GM12878 (cell line): ENCODE results near the gene NAP1L2. TPM values are rescaled to one million over a fixed set of nuclear protein-coding genes. Genes with fewer than 3 reads are reported as not detected.

Source experiments
- ATAC-seq: fragments of 200-7000 bp; cut with Tn5 transposase; 3 replicates; pipeline ENCODE4 v1.9.1; 2020; ENCODE audit warnings: mild to moderate bottlenecking, moderate library complexity
- BruUV-seq: library from RNA; stranded (reverse); fragments of 400-500 nt; replicated peaks from 2 replicates; lab custom pipeline; 2021; lab: Mats Ljungman, UMichigan
- CTCF ChIA-PET: fragments of 300-600 bp; sonication (Branson Sonifier 250); formaldehyde crosslinking; extraction: SDS; loops from one replicate; lab custom pipeline; 2021; ENCODE audit warnings: inconsistent platforms; lab: Yijun Ruan, JAX
- POLR2A ChIA-PET: fragments of 350-600 bp; formaldehyde crosslinking; extraction: SDS; loops from one replicate; lab custom pipeline; 2021; ENCODE audit warnings: inconsistent platforms; lab: Charles Lee
- RAD21 ChIA-PET: fragments of 300-600 bp; sonication (Branson Sonifier 250); formaldehyde crosslinking; loops from one replicate; lab custom pipeline; 2023; ENCODE audit warnings: antibody characterized with exemption; ENCODE audit not compliant: unreplicated experiment; lab: Charles Lee
- SMC1A ChIA-PET: fragments of 300-600 bp; sonication (Branson Sonifier 250); formaldehyde crosslinking; loops from one replicate; lab custom pipeline; 2023; ENCODE audit not compliant: unreplicated experiment, uncharacterized antibody; lab: Charles Lee
- DNase-seq: peaks from one replicate; pipeline ENCODE4 v3.0.0-alpha.2; 2011; ENCODE audit warnings: low read depth, low spot score
- FAIRE-seq: peaks from 3 replicates; lab custom pipeline; 2011; peaks lifted over from hg19 to GRCh38; lab: Jason Lieb, UNC
- H2AFZ ChIP-seq: 2 replicates; pipeline ENCODE4 v1.6.0; 2011; ENCODE audit warnings: low read depth, low read length, control low read depth; ENCODE audit not compliant: control insufficient read depth
- H3K27ac ChIP-seq: 2 replicates; pipeline ENCODE4 v1.5.1; 2011; ENCODE audit warnings: control low read depth; ENCODE audit not compliant: control insufficient read depth, insufficient read depth
- H3K27me3 ChIP-seq, 2 experiments: replicated peaks in 1 of 2; 2 replicates each; pipeline versions ENCODE4 v1.6.0 to v1.6.1; 2011; ENCODE audit warnings: low read length in 1 of 2; ENCODE audit not compliant: control insufficient read depth in 2 of 2, insufficient read depth in 2 of 2
- H3K36me3 ChIP-seq, 2 experiments: 2 replicates each; pipeline ENCODE4 v1.5.1; 2011; ENCODE audit warnings: low read length in 1 of 2; ENCODE audit not compliant: control insufficient read depth in 2 of 2, insufficient read depth in 2 of 2
- H3K4me1 ChIP-seq: 2 replicates; pipeline ENCODE4 v1.6.1; 2011; ENCODE audit warnings: mild to moderate bottlenecking, low read length, moderate library complexity, mixed read lengths; ENCODE audit not compliant: control insufficient read depth, insufficient read depth
- H3K4me2 ChIP-seq: 2 replicates; pipeline ENCODE4 v1.6.0; 2011; ENCODE audit warnings: control low read depth; ENCODE audit not compliant: control insufficient read depth, insufficient read depth
- H3K4me3 ChIP-seq: fragments of 200-600 bp; sonication (generic); 2 replicates; pipeline ENCODE4 v1.5.1; 2016
- H3K79me2 ChIP-seq: 2 replicates; pipeline ENCODE4 v1.6.0; 2011; ENCODE audit warnings: low read length; ENCODE audit not compliant: control insufficient read depth, insufficient read depth
- H3K9ac ChIP-seq: 2 replicates; pipeline ENCODE4 v1.8.0; 2011; ENCODE audit warnings: low read length, control low read depth, mixed read lengths; ENCODE audit not compliant: control insufficient read depth, insufficient read depth
- H3K9me3 ChIP-seq: replicated peaks from 3 replicates; pipeline ENCODE4 v1.5.1; 2011; ENCODE audit warnings: mild to moderate bottlenecking, low read length; ENCODE audit not compliant: control insufficient read depth, insufficient read depth
- H4K20me1 ChIP-seq: 2 replicates; pipeline ENCODE4 v1.6.0; 2011; ENCODE audit not compliant: control insufficient read depth, insufficient read depth
- ATF3 ChIP-seq: IDR thresholded peaks from 2 replicates; pipeline ENCODE4 v1.6.1; 2011; ENCODE audit warnings: low read depth, mild to moderate bottlenecking, low read length, moderate library complexity, borderline replicate concordance; ENCODE audit errors: extremely low read depth
- CHD1 ChIP-seq: IDR thresholded peaks from 2 replicates; pipeline ENCODE4 v1.6.1; 2012; ENCODE audit warnings: low read depth, low read length, improper control_type of control experiment
- FOS ChIP-seq: IDR thresholded peaks from 3 replicates; pipeline ENCODE4 v1.6.1; 2011; ENCODE audit warnings: borderline replicate concordance; ENCODE audit not compliant: insufficient read length; ENCODE audit errors: extremely low read depth
- IRF4 ChIP-seq: IDR thresholded peaks from 2 replicates; pipeline ENCODE4 v1.6.1; 2011; ENCODE audit warnings: low read depth, low read length
- LARP7 ChIP-seq: fragments of 450-650 bp; IDR thresholded peaks from 2 replicates; pipeline ENCODE4 v1.6.1; 2017; ENCODE audit warnings: mild to moderate bottlenecking
- MEF2B ChIP-seq: fragments of 450-650 bp; IDR thresholded peaks from 2 replicates; pipeline ENCODE4 v1.6.1; 2018; ENCODE audit warnings: mild to moderate bottlenecking, moderate library complexity; ENCODE audit not compliant: partially characterized antibody, poor library complexity, severe bottlenecking
- NFYA ChIP-seq: IDR thresholded peaks from 2 replicates; pipeline ENCODE4 v1.6.1; 2011; ENCODE audit warnings: low read depth, mild to moderate bottlenecking, low read length, improper control_type of control experiment, borderline replicate concordance
- RAD51 ChIP-seq: fragments of 450-650 bp; IDR thresholded peaks from 2 replicates; pipeline ENCODE4 v1.6.1; 2016; ENCODE audit warnings: moderate library complexity, mild to moderate bottlenecking, inconsistent platforms
- RB1 ChIP-seq: fragments of 450-650 bp; formaldehyde crosslinking; IDR thresholded peaks from 2 replicates; pipeline ENCODE4 v1.6.1; 2017; ENCODE audit warnings: mild to moderate bottlenecking, borderline replicate concordance
- SIX5 ChIP-seq: IDR thresholded peaks from 2 replicates; pipeline ENCODE4 v1.6.1; 2011; ENCODE audit warnings: mild to moderate bottlenecking, low read depth, low read length, moderate library complexity; ENCODE audit not compliant: severe bottlenecking
- SMAD1 ChIP-seq: fragments of 450-650 bp; IDR thresholded peaks from 2 replicates; pipeline ENCODE4 v1.6.1; 2018; ENCODE audit warnings: mild to moderate bottlenecking, low read depth; ENCODE audit not compliant: partially characterized antibody
- SUZ12 ChIP-seq: fragments of 200-600 bp; sonication (generic); IDR thresholded peaks from one replicate; pipeline ENCODE4 v1.6.1; 2018; ENCODE audit warnings: antibody characterized with exemption, mild to moderate bottlenecking; ENCODE audit not compliant: unreplicated experiment
- ZNF274 ChIP-seq: IDR thresholded peaks from one replicate; pipeline ENCODE4 v1.8.0; 2011; ENCODE audit not compliant: insufficient read length, insufficient read depth
- WGBS: methylation state at CpG from one replicate; pipeline ENCODE4 v1.1.6; 2016; ENCODE audit warnings: low lambda C conversion rate; ENCODE audit not compliant: insufficient replicate concordance, insufficient coverage; ENCODE audit errors: missing lambda C conversion rate; 5-methylcytosine and 5-hydroxymethylcytosine counted together
- in situ Hi-C: fragments of 300-500 bp; cut with MboI; formaldehyde crosslinking; loops from 9 replicates; pipeline ENCODE4 v1.14.3; 2018; ENCODE audit warnings: mixed read lengths
- intact Hi-C: fragments of 100-400 bp; cut with micrococcal nuclease; formaldehyde crosslinking; loops from one replicate; pipeline ENCODE4 v1.14.2; 2022; ENCODE audit not compliant: unreplicated experiment
- polyA plus RNA-seq, 11 experiments: library from polyadenylated mRNA; depleted of rRNA in 4 of 11; unstranded in 6 of 11; stranded (reverse) in 5 of 11; fragments of >200 nt; fragmentation: Nextera tagmentation in 4 of 11; fragmentation: Illumina TruSeq in 1 of 11; extraction: Ambion mirVana in 4 of 11; extraction: Trizol in 1 of 11; gene quantifications; 1 replicate in 1 of 11; 2 replicates in 10 of 11; pipeline versions ENCODE4 v1.2.1 to v1.2.3, GENCODE V29; 2011 to 2016; ENCODE audit warnings: inconsistent platforms in 2 of 11, missing spikeins in 2 of 11, low read depth in 1 of 11
- total RNA-seq, 4 experiments: library from RNA; depleted of rRNA in 3 of 4; stranded (reverse); fragments of >200 nt in 3 of 4; fragmentation: Illumina TruSeq in 1 of 4; extraction: Trizol in 1 of 4; gene quantifications; 2 replicates each; pipeline versions ENCODE4 v1.2.1 to v1.2.3, GENCODE V29; 2013 to 2021
- TF ChIP-seq, protein P1 (sequence below): IDR thresholded peaks from 2 replicates; pipeline ENCODE4 v1.6.1; 2011; ENCODE audit warnings: borderline replicate concordance, low read depth, mild to moderate bottlenecking, moderate library complexity, low read length; ENCODE audit not compliant: insufficient read depth, poor library complexity, severe bottlenecking
- TF ChIP-seq, protein P2 (sequence below): fragments of 450-650 bp; IDR thresholded peaks from 2 replicates; pipeline ENCODE4 v1.6.1; 2017; ENCODE audit warnings: mild to moderate bottlenecking, moderate library complexity

NAP1L2 gene
- total and polyA plus RNA-seq, 10 of the 15 experiments (the other 5 are each of a cell fraction or from before 2014, with no cell fraction given) = 0.05 to 4.9 (median 3.4) TPM

- Histone ChIP-seq H3K4me1 (no peaks in the 10 kb centered on the region), H2AFZ (peak overlapping the region; percentile 37), H3K79me2 (no peaks in the 10 kb centered on the region), H3K27me3 (no peaks in the 10 kb centered on the region), H3K27ac (peak overlapping the region; percentile 38), H4K20me1 (no peaks in the 10 kb centered on the region), H3K36me3 (no peaks in the 10 kb centered on the region), H3K9me3 (no peaks in the 10 kb centered on the region), H3K4me2 (peak overlapping the region; percentile 38), H3K9ac (peak overlapping the region; percentile 48; the same call in 1 of the 2 replicates), H3K4me3 (peak overlapping the region; percentile 54)
- in situ Hi-C loops = no loop called here
- ATAC-seq (no peak), DNase-seq (no peak), FAIRE-seq (no peak)
- intact Hi-C loops = no loop called here
- ChIA-PET RAD21 (no interaction called here), POLR2A (no interaction called here), SMC1A (no interaction called here), CTCF (no interaction called here)
- BruUV-seq = no TSS peak
- TF ChIP-seq SUZ12 (no peak), LARP7 (no peak), NFYA (no peak), IRF4 (no peak), RB1 (no peak), SIX5 (no peak), SMAD1 (no peak), FOS (no peak), CHD1 (no peak), ZNF274 (no peak), RAD51 (no peak), MEF2B (no peak), ATF3 (no peak)
- TF ChIP-seq, protein P1, sequence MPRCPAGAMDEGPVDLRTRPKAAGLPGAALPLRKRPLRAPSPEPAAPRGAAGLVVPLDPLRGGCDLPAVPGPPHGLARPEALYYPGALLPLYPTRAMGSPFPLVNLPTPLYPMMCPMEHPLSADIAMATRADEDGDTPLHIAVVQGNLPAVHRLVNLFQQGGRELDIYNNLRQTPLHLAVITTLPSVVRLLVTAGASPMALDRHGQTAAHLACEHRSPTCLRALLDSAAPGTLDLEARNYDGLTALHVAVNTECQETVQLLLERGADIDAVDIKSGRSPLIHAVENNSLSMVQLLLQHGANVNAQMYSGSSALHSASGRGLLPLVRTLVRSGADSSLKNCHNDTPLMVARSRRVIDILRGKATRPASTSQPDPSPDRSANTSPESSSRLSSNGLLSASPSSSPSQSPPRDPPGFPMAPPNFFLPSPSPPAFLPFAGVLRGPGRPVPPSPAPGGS = no peak
- TF ChIP-seq, protein P2, sequence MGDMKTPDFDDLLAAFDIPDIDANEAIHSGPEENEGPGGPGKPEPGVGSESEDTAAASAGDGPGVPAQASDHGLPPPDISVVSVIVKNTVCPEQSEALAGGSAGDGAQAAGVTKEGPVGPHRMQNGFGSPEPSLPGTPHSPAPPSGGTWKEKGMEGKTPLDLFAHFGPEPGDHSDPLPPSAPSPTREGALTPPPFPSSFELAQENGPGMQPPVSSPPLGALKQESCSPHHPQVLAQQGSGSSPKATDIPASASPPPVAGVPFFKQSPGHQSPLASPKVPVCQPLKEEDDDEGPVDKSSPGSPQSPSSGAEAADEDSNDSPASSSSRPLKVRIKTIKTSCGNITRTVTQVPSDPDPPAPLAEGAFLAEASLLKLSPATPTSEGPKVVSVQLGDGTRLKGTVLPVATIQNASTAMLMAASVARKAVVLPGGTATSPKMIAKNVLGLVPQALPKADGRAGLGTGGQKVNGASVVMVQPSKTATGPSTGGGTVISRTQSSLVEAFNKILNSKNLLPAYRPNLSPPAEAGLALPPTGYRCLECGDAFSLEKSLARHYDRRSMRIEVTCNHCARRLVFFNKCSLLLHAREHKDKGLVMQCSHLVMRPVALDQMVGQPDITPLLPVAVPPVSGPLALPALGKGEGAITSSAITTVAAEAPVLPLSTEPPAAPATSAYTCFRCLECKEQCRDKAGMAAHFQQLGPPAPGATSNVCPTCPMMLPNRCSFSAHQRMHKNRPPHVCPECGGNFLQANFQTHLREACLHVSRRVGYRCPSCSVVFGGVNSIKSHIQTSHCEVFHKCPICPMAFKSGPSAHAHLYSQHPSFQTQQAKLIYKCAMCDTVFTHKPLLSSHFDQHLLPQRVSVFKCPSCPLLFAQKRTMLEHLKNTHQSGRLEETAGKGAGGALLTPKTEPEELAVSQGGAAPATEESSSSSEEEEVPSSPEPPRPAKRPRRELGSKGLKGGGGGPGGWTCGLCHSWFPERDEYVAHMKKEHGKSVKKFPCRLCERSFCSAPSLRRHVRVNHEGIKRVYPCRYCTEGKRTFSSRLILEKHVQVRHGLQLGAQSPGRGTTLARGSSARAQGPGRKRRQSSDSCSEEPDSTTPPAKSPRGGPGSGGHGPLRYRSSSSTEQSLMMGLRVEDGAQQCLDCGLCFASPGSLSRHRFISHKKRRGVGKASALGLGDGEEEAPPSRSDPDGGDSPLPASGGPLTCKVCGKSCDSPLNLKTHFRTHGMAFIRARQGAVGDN = no peak
- 27% methylated on average over 18 of the region's 18 CpGs for WGBS
Measured at GRCh38 chrX:73213734-73214425, 771 bp downstream of the NAP1L2 start.
